Liver (tissue), 9 donors: Measurements from ENCODE around the gene NLRC5. TPM values are rescaled to one million over a fixed set of nuclear protein-coding genes. Genes with fewer than 3 reads are reported as not detected.

Experiments
- DNase-seq: peaks from one replicate; pipeline ENCODE4 v3.0.0-alpha.2; 2017; ENCODE audit warnings: low spot score
- H3K27ac ChIP-seq, 2 donors: one replicate each; pipeline ENCODE4 v1.7.0; 2013; ENCODE audit warnings: inconsistent platforms in 2 of 2, low read length in 2 of 2, control low read depth in 1 of 2, low read depth in 1 of 2, mild to moderate bottlenecking in 1 of 2
- H3K27me3 ChIP-seq, 4 donors: one replicate each; pipeline versions ENCODE4 v1.6.1 to v1.7.0; 2013; ENCODE audit warnings: low read length in 3 of 4, inconsistent platforms in 1 of 4, mild to moderate bottlenecking in 1 of 4, moderate library complexity in 1 of 4; ENCODE audit not compliant: control insufficient read depth in 4 of 4, insufficient read depth in 4 of 4
- H3K36me3 ChIP-seq, 4 donors: one replicate each; pipeline versions ENCODE4 v1.6.1 to v1.7.0; 2013; ENCODE audit warnings: low read length in 3 of 4, mild to moderate bottlenecking in 3 of 4, low read depth in 1 of 4, moderate library complexity in 1 of 4; ENCODE audit not compliant: control insufficient read depth in 4 of 4, insufficient read depth in 3 of 4
- H3K4me1 ChIP-seq, 4 donors: one replicate each; pipeline versions ENCODE4 v1.6.1 to v1.7.0; 2013; ENCODE audit warnings: low read length in 3 of 4, mild to moderate bottlenecking in 3 of 4, moderate library complexity in 1 of 4; ENCODE audit not compliant: control insufficient read depth in 4 of 4, insufficient read depth in 4 of 4
- H3K4me3 ChIP-seq, 3 donors: one replicate each; pipeline versions ENCODE4 v1.6.1 to v1.7.0; 2013; ENCODE audit warnings: low read length in 3 of 3, control low read depth in 1 of 3, low read depth in 1 of 3, mild to moderate bottlenecking in 1 of 3
- H3K9ac ChIP-seq, 2 donors: one replicate each; pipeline ENCODE4 v1.7.0; 2013; ENCODE audit warnings: low read length in 2 of 2, mild to moderate bottlenecking in 2 of 2, moderate library complexity in 2 of 2, control low read depth in 1 of 2, low read depth in 1 of 2
- H3K9me3 ChIP-seq, 4 donors: one replicate each; pipeline versions ENCODE4 v1.6.1 to v1.7.0; 2013; ENCODE audit warnings: low read length in 3 of 4; ENCODE audit not compliant: control insufficient read depth in 4 of 4
- EGR1 ChIP-seq, 2 donors: IDR thresholded peaks; 2 replicates each; pipeline ENCODE4 v1.6.1; 2016 to 2018; ENCODE audit warnings: antibody characterized with exemption in 2 of 2, low read depth in 2 of 2
- FOXA1 ChIP-seq: IDR thresholded peaks from 2 replicates; pipeline ENCODE4 v1.6.1; 2016; ENCODE audit warnings: antibody characterized with exemption
- FOXA2 ChIP-seq: IDR thresholded peaks from 2 replicates; pipeline ENCODE4 v1.6.1; 2016; ENCODE audit warnings: antibody characterized with exemption
- GABPA ChIP-seq, 2 donors: IDR thresholded peaks in 1 of 2; conservative IDR thresholded peaks in 1 of 2; 2 replicates each; pipeline ENCODE4 v1.6.1; 2016; ENCODE audit warnings: antibody characterized with exemption in 2 of 2, mild to moderate bottlenecking in 1 of 2, moderate library complexity in 1 of 2
- HNF4A ChIP-seq, 2 donors: conservative IDR thresholded peaks; 2 replicates each; pipeline ENCODE4 v1.6.1; 2016; ENCODE audit warnings: antibody characterized with exemption in 2 of 2, mild to moderate bottlenecking in 2 of 2
- HNF4G ChIP-seq: IDR thresholded peaks from 2 replicates; pipeline ENCODE4 v1.6.1; 2016; ENCODE audit warnings: antibody characterized with exemption
- JUND ChIP-seq, 2 donors: IDR thresholded peaks; 2 replicates each; pipeline ENCODE4 v1.6.1; 2016; ENCODE audit warnings: antibody characterized with exemption in 2 of 2
- NR2F2 ChIP-seq: IDR thresholded peaks from 2 replicates; pipeline ENCODE4 v1.6.1; 2016; ENCODE audit warnings: antibody characterized with exemption
- RAD21 ChIP-seq, 2 donors: IDR thresholded peaks; 2 replicates each; pipeline ENCODE4 v1.6.1; 2016; ENCODE audit warnings: antibody characterized with exemption in 2 of 2, mild to moderate bottlenecking in 2 of 2
- RXRA ChIP-seq, 2 donors: IDR thresholded peaks; 2 replicates each; pipeline ENCODE4 v1.6.1; 2017 to 2018; ENCODE audit warnings: antibody characterized with exemption in 2 of 2, mild to moderate bottlenecking in 1 of 2
- SP1 ChIP-seq: IDR thresholded peaks from 2 replicates; pipeline ENCODE4 v1.6.1; 2018; ENCODE audit warnings: antibody characterized with exemption, mild to moderate bottlenecking
- TAF1 ChIP-seq: conservative IDR thresholded peaks from 2 replicates; pipeline ENCODE4 v1.6.1; 2016; ENCODE audit warnings: antibody characterized with exemption, mild to moderate bottlenecking
- YY1 ChIP-seq: IDR thresholded peaks from 2 replicates; pipeline ENCODE4 v1.6.1; 2016; ENCODE audit warnings: antibody characterized with exemption, mild to moderate bottlenecking
- ZBTB33 ChIP-seq: IDR thresholded peaks from 2 replicates; pipeline ENCODE4 v1.6.1; 2016; ENCODE audit warnings: antibody characterized with exemption
- WGBS: extraction: QIAGEN DNeasy Blood & Tissue Kit; methylation state at CpG from one replicate; pipeline ENCODE4 v1.1.7; 2013; 5-methylcytosine and 5-hydroxymethylcytosine counted together
- polyA plus RNA-seq, 2 donors: library from polyadenylated mRNA; stranded (reverse) in 1 of 2; unstranded in 1 of 2; fragments of 200-250 nt in 1 of 2; fragments of >200 nt in 1 of 2; fragmentation: Nextera tagmentation in 1 of 2; extraction: Ambion mirVana in 1 of 2; gene quantifications; one replicate each; pipeline versions ENCODE4 v1.2.1 to v1.2.3, GENCODE V29; 2013 to 2015
- total RNA-seq, 2 donors: library from RNA; depleted of rRNA; stranded (reverse); fragments of >200 nt; gene quantifications; one replicate each; pipeline ENCODE4 v1.2.3, GENCODE V29; 2014
- TF ChIP-seq, protein P1 (sequence below): fragments of 150-350 bp; IDR thresholded peaks from 2 replicates; pipeline ENCODE4 v1.5.1; 2017; ENCODE audit warnings: improper control_type of control experiment, low read depth, low read length; ENCODE audit not compliant: missing input control
- TF ChIP-seq, protein P2 (sequence below): IDR thresholded peaks from 2 replicates; pipeline ENCODE4 v1.6.1; 2016; ENCODE audit warnings: antibody characterized with exemption
- TF ChIP-seq, protein P3 (sequence below): IDR thresholded peaks from 2 replicates; pipeline ENCODE4 v1.6.1; 2016; ENCODE audit warnings: antibody characterized with exemption
- TF ChIP-seq, protein P4 (sequence below): IDR thresholded peaks from 2 replicates; pipeline ENCODE4 v1.6.1; 2016; ENCODE audit warnings: antibody characterized with exemption, mild to moderate bottlenecking
- donor health status: healthy.
- donor health status: healthy.
- donor health status: healthy.
- donor health status: healthy.
- donor health status: healthy.

Gene NLRC5
- total and polyA plus RNA-seq, 4 donors, result 4.7 to 23.3 (median 8.8) TPM

GRCh38 chr16:57003439-57004386 lies 14.4 kb downstream of the NLRC5 start:
- no peak for DNase-seq
- WGBS, result 90% methylated on average over 22 of the region's 22 CpGs
- TF ChIP-seq, protein P1, sequence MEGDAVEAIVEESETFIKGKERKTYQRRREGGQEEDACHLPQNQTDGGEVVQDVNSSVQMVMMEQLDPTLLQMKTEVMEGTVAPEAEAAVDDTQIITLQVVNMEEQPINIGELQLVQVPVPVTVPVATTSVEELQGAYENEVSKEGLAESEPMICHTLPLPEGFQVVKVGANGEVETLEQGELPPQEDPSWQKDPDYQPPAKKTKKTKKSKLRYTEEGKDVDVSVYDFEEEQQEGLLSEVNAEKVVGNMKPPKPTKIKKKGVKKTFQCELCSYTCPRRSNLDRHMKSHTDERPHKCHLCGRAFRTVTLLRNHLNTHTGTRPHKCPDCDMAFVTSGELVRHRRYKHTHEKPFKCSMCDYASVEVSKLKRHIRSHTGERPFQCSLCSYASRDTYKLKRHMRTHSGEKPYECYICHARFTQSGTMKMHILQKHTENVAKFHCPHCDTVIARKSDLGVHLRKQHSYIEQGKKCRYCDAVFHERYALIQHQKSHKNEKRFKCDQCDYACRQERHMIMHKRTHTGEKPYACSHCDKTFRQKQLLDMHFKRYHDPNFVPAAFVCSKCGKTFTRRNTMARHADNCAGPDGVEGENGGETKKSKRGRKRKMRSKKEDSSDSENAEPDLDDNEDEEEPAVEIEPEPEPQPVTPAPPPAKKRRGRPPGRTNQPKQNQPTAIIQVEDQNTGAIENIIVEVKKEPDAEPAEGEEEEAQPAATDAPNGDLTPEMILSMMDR, result no peak
- TF ChIP-seq, protein P2, sequence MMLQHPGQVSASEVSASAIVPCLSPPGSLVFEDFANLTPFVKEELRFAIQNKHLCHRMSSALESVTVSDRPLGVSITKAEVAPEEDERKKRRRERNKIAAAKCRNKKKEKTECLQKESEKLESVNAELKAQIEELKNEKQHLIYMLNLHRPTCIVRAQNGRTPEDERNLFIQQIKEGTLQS, result no peak
- no peak for TF ChIP-seq YY1
- no peak for TF ChIP-seq GABPA (IDR thresholded peaks at IDR 0.05 in 1 of 2, conservative IDR thresholded peaks at IDR 0.05 in 1 of 2)
- TF ChIP-seq, protein P3, sequence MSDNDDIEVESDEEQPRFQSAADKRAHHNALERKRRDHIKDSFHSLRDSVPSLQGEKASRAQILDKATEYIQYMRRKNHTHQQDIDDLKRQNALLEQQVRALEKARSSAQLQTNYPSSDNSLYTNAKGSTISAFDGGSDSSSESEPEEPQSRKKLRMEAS, result no peak
- TF ChIP-seq HNF4G, result no peak
- no peak for TF ChIP-seq JUND (IDR thresholded peaks at IDR 0.05)
- TF ChIP-seq, protein P4, sequence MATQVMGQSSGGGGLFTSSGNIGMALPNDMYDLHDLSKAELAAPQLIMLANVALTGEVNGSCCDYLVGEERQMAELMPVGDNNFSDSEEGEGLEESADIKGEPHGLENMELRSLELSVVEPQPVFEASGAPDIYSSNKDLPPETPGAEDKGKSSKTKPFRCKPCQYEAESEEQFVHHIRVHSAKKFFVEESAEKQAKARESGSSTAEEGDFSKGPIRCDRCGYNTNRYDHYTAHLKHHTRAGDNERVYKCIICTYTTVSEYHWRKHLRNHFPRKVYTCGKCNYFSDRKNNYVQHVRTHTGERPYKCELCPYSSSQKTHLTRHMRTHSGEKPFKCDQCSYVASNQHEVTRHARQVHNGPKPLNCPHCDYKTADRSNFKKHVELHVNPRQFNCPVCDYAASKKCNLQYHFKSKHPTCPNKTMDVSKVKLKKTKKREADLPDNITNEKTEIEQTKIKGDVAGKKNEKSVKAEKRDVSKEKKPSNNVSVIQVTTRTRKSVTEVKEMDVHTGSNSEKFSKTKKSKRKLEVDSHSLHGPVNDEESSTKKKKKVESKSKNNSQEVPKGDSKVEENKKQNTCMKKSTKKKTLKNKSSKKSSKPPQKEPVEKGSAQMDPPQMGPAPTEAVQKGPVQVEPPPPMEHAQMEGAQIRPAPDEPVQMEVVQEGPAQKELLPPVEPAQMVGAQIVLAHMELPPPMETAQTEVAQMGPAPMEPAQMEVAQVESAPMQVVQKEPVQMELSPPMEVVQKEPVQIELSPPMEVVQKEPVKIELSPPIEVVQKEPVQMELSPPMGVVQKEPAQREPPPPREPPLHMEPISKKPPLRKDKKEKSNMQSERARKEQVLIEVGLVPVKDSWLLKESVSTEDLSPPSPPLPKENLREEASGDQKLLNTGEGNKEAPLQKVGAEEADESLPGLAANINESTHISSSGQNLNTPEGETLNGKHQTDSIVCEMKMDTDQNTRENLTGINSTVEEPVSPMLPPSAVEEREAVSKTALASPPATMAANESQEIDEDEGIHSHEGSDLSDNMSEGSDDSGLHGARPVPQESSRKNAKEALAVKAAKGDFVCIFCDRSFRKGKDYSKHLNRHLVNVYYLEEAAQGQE, result no peak
- TF ChIP-seq FOXA2, result no peak
- no peak for TF ChIP-seq TAF1
- no peak for TF ChIP-seq SP1
- no peak for TF ChIP-seq RAD21 (IDR thresholded peaks at IDR 0.05)
- no peak for TF ChIP-seq ZBTB33
- TF ChIP-seq HNF4A (conservative IDR thresholded peaks at IDR 0.05), result no peak
- no peak for TF ChIP-seq EGR1 (IDR thresholded peaks at IDR 0.05; ENCODE audit: low read depth in 2 of 2)
- TF ChIP-seq FOXA1, result no peak
- TF ChIP-seq NR2F2, result no peak
- no peak for TF ChIP-seq RXRA (IDR thresholded peaks at IDR 0.05)
- Histone ChIP-seq H3K27ac (no peak overlapping the region), H3K27me3 (no peaks in the 10 kb centered on the region), H3K9me3 (no peaks in the 10 kb centered on the region), H3K36me3 (peaks cover 0 to 3% (median 0%) of the 10 kb centered on the region in 4 donors), H3K9ac (no peak overlapping the region), H3K4me3 (no peak overlapping the region), H3K4me1 (no peaks in the 10 kb centered on the region)
